ENCODE data around the gene NPHS2.

Gene NPHS2

DNA sequence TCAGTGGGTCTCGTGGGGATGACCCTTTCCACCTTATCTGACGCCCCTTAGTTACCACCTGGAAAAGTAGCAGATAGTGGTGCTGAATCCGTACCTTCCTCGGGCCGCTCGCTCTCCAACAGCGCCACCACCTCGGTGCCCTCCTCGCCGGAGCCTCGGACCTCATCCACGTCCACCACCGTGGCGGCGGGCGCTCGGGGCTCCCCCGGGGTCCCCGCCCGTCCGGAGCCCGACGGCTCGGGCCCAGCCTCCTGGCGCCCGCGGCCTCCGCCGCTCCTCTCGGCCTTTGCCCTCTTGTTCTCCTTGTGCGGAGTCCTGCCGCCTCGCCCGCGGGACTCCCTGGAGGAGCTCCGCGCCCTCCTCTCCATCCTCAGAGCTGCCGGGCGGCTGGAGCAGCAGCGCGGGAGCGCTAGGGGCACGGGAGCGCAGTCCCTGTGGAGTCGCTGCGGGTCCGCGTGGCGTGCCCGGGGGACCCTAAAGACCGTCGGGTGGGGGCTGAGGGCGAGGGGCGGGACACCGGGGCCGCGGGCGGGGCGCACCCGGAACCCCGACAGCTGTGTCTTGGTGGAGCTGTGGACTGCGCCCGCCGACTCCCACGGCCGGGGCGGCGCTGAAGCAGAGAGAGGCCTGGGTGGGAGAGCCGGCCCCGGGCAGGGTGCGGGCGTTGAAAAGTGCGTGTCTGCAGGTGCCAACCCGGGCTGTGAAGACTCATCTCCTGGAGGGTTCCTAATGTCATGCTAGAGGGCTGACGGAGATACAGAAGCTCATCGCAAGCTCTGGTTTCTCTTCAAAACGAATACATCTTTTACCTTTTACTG is at the start of gene NPHS2:
Gene NPHS2 (minus strand): TSS at position 452 of the 818 bp plus-strand sequence. CDS start 84 bp downstream, at position 368.
- no peak for DNase-seq (ENCODE audit: low read depth)
- no peak within 1 kb of the TSS for H3K4me3 ChIP-seq (ENCODE audit: control insufficient read depth, low read depth, low read length)
- TF ChIP-seq, protein P1, sequence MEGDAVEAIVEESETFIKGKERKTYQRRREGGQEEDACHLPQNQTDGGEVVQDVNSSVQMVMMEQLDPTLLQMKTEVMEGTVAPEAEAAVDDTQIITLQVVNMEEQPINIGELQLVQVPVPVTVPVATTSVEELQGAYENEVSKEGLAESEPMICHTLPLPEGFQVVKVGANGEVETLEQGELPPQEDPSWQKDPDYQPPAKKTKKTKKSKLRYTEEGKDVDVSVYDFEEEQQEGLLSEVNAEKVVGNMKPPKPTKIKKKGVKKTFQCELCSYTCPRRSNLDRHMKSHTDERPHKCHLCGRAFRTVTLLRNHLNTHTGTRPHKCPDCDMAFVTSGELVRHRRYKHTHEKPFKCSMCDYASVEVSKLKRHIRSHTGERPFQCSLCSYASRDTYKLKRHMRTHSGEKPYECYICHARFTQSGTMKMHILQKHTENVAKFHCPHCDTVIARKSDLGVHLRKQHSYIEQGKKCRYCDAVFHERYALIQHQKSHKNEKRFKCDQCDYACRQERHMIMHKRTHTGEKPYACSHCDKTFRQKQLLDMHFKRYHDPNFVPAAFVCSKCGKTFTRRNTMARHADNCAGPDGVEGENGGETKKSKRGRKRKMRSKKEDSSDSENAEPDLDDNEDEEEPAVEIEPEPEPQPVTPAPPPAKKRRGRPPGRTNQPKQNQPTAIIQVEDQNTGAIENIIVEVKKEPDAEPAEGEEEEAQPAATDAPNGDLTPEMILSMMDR (conservative IDR thresholded peaks at IDR 0.05; ENCODE audit: control insufficient read depth, insufficient read depth, low read depth, low read length), result no peak

DNA sequence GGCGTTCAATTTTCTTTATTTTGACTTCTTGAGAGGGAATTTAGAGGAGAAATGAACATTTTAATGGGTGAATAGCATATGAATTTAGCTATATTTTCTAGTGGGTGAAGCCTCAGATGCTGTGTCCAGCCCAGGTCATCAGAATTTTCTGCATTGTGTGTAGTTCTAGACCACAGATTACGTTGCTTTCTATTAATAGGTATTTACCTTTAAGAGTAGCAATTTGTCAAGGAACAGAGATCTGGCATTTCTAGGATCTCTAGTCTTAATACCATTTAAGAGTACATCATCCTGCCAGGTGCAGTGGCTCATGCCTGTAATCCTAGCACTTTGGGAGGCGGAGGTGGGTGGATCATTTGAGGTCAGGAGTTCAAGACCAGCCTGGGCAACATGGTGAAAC is 36.6 kb upstream of the NPHS2 start:
- TF ChIP-seq, protein P1 (conservative IDR thresholded peaks at IDR 0.05; ENCODE audit: control insufficient read depth, insufficient read depth, low read depth, low read length), result no peak
- no peak for DNase-seq (ENCODE audit: low read depth)
- no peak overlapping the region for H3K4me3 ChIP-seq (ENCODE audit: control insufficient read depth, low read depth, low read length)

DNA sequence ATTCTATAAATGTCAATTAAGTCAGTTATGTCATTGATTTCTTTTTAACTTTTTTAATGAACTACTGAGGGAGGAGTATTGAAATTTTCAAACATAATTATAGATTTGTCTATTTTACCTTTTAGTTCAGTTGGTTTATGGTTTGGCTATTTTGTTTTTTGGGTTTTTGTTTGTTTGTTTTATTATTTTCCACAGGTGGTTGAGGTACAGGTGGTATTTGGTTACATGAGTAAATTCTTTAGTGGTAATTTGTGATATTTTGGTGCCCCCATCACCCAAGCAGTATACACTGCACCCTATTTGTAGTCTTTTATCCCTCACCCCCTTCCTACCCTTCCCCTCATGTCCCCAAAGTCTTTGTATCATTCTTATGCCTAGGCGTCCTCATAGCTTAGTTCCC is 25.3 kb upstream of the NPHS2 start:
- H3K4me3 ChIP-seq (ENCODE audit: control insufficient read depth, low read depth, low read length), result no peak overlapping the region
- TF ChIP-seq, protein P1 (conservative IDR thresholded peaks at IDR 0.05; ENCODE audit: control insufficient read depth, insufficient read depth, low read depth, low read length), result no peak
- DNase-seq (ENCODE audit: low read depth), result no peak

DNA sequence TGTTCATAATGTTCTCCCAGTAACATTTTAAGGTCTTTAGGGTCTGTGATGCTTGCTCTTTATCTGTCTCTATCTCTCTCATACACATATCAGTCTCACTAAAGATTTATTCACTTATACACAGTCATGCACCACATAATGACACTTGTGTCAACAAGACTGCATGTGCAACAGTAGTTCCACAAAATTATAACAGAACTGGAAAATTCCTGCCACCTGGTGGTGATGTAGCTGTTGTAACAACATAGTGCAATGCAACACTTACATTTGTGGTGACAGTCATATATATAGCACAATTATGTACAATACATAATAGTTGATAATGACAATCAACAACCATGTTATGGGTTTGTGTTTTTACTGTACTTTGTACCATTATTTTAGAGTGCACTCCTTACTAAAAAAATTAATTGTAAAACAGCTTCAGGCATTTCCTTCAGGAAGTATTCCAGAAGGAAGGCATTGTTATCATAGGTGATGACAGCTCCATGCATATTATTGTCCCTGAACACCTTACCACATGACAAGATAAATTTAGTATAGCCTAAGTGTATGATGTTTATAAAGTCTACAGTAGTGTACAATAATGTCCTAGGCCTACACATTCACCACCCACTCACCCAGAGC is 24.0 kb upstream of the NPHS2 start:
- peak; percentile 38 for DNase-seq (ENCODE audit: low read depth)

DNA sequence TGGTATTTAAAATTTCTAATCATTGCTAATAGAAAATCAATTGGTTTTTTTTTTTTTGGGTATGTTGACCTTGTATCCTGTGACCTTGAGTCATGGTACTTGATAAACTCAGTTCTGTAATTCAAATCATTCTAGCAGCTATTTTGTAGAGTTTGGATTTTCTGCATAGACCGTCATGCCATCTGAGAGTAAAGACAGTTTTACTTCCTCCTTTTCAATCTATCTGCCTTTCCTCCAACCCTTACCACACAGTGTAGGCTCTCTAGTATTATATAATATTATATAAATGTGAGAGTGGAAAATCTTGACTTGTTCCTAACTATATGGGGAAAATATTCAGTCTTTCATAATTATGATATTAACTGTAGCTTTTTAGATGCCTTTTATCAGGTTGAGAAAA is 22.9 kb upstream of the NPHS2 start:
- no peak overlapping the region for H3K4me3 ChIP-seq (ENCODE audit: control insufficient read depth, low read depth, low read length)
- TF ChIP-seq, protein P1 (conservative IDR thresholded peaks at IDR 0.05; ENCODE audit: control insufficient read depth, insufficient read depth, low read depth, low read length), result no peak
- DNase-seq (ENCODE audit: low read depth), result no peak

More for the DNA sequence above, 24.0 kb upstream of the NPHS2 start:
- TF ChIP-seq, protein P1 (conservative IDR thresholded peaks at IDR 0.05; ENCODE audit: control insufficient read depth, insufficient read depth, low read depth, low read length), result peak; percentile 46
- no peak overlapping the region for H3K4me3 ChIP-seq (ENCODE audit: control insufficient read depth, low read depth, low read length)

DNA sequence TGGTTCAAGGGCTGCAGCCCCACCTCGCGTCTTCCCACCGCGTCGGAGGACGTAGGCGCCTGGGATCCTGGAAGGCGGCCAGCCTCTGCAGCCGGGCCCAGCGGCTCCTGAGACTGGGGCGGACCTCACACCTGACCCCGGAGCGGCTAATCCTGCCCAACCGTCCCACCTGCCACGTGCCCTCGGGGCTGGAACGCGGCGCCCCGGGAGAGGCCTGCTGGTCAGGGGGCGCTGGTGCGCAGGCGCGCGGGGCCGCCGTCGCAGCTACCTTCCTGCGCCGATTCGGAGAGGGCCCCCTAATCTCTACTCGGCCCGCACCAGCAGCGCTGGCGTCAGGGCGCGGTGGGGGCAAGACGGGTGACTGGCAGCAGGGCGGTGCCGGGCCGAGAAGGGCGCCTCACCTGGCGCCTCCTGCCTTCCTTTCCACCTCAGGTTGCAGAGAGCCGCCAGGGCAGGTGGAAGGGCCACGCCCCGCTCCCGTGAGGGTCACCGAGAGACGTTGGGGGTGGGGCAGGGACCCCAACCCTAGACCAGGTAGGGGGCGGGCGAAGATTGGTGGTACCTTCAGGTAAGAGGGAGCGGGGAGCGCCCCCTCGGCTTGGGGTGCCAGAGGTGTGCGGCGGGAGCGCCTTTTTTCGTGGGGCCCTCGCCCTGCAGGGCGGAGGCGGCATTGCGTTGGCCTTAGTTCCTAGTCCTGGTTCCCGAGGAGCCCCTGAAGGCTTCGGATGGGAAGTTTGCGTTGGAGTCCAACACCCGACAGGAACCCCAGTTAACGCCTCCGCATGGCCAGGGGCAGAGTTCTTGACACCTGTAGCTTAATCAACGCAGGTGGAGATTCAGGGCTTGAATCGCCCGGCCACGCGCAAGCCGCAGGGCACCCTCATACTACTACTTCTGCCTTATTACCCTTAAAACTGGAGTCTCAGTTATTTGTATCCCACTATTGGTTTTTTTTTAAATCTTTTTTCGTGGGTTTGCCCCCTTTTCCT is 16.1 kb upstream of the NPHS2 start, which contains the start of gene TDRD5:
Gene TDRD5 (plus strand): TSS at position 241 of the 989 bp plus-strand sequence. CDS start 784 bp downstream, outside the sequence.
- TF ChIP-seq, protein P1 (conservative IDR thresholded peaks at IDR 0.05; ENCODE audit: control insufficient read depth, insufficient read depth, low read depth, low read length), result no peak
- no peak for DNase-seq (ENCODE audit: low read depth)
- H3K4me3 ChIP-seq (ENCODE audit: control insufficient read depth, low read depth, low read length), result no peak within 1 kb of the TSS
